ENCODE data around the gene TMEM184C.

Gene TMEM184C

DNA sequence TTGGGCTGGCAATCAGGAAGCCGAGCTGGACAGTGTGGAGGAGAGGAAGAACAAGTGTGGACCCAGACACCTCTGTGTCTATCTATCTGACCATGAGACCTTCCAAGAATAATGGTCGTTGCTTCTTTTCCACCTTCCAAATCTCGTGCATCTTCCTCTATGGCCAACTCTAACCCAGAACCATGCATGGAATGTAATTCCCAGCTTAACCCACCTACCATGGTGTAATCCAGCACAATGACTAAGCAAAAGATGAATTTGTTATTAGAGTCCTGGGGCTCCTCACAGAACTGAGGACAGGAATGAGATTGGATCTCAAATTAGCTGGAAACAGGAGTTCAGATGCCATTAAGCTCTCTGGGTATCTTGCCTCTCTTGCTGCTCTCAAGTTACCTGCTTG lies 17.4 kb upstream of the TMEM184C start:
- TF ChIP-seq, protein P1, sequence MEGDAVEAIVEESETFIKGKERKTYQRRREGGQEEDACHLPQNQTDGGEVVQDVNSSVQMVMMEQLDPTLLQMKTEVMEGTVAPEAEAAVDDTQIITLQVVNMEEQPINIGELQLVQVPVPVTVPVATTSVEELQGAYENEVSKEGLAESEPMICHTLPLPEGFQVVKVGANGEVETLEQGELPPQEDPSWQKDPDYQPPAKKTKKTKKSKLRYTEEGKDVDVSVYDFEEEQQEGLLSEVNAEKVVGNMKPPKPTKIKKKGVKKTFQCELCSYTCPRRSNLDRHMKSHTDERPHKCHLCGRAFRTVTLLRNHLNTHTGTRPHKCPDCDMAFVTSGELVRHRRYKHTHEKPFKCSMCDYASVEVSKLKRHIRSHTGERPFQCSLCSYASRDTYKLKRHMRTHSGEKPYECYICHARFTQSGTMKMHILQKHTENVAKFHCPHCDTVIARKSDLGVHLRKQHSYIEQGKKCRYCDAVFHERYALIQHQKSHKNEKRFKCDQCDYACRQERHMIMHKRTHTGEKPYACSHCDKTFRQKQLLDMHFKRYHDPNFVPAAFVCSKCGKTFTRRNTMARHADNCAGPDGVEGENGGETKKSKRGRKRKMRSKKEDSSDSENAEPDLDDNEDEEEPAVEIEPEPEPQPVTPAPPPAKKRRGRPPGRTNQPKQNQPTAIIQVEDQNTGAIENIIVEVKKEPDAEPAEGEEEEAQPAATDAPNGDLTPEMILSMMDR (IDR thresholded peaks at IDR 0.05) = no peak

DNA sequence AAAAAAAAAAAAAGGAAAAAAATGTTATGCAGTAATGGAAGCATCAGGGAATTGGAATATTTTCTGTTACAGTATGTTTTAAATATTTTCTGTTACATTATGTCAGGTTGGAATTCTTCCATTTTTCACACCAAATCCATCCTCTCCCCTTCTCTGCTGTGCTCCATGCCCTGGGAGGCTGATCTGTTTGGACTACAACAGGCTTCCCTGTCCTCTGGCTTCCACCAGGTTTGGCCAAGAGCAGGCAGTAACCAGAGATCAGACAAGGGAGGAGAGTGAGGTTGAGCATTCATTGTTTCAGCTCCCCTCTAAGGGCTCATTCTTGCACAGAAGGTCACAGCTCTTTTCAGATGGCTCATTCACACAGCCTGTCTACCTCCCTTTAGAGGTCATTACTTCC lies 11.7 kb upstream of the TMEM184C start:
- TF ChIP-seq, protein P1 (IDR thresholded peaks at IDR 0.05) = no peak

DNA sequence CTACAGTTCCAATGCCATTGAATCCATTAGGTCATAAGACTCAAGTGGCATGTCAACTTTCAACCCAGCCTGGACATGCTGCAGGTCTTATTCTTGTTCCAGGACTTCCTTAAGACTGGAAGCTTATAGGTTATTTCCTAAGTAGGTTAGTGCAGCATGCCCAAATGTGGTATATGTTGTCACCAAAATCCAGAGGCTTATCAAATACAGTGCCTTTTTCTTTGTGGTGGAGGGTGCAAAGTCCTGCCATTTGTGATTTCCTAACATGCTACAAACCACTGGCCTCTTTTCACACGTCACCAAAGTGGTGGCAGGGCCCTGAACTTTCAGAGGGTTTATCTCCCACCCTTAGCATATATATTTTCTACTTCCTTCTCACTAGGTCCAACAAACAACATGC lies 9.7 kb upstream of the TMEM184C start:
- TF ChIP-seq, protein P1 (IDR thresholded peaks at IDR 0.05) = no peak

DNA sequence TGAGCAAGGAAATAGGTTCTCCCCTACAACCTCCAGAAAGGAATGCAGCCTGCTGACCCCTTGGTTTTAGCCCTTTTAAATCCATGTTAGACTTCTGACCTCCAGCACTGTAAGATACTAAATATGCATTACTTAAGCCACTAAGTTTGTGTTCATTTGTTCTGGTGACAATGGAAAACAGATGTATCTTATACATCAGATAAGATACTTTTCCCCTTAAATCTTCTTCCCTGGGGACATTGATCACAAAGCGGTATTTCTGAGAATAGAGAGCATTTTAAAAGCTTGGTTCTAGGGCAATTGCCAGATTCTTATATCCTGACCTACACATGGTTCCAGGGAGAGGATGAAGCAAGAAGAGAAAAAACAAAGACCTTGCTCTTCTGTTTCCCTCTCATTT lies 6.5 kb upstream of the TMEM184C start:
- TF ChIP-seq, protein P1 (IDR thresholded peaks at IDR 0.05) = no peak

DNA sequence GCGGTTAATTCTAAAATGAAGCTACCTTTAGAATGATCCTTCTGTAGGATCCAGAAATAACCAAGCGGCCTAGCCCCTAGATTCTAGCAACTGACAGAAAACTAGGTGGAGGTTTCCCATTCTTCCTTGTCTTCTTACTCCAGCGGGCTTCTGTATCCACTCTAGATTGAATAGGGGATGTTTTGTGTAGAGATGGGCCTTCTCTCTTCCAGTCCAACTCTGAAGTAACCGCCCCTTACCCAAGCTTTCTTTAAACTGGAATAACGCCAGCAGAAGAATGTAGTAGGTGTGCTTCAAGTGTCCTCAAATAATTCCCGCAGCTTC lies 386 bp upstream of the TMEM184C start:
- TF ChIP-seq, protein P1 (IDR thresholded peaks at IDR 0.05) = no peak

DNA sequence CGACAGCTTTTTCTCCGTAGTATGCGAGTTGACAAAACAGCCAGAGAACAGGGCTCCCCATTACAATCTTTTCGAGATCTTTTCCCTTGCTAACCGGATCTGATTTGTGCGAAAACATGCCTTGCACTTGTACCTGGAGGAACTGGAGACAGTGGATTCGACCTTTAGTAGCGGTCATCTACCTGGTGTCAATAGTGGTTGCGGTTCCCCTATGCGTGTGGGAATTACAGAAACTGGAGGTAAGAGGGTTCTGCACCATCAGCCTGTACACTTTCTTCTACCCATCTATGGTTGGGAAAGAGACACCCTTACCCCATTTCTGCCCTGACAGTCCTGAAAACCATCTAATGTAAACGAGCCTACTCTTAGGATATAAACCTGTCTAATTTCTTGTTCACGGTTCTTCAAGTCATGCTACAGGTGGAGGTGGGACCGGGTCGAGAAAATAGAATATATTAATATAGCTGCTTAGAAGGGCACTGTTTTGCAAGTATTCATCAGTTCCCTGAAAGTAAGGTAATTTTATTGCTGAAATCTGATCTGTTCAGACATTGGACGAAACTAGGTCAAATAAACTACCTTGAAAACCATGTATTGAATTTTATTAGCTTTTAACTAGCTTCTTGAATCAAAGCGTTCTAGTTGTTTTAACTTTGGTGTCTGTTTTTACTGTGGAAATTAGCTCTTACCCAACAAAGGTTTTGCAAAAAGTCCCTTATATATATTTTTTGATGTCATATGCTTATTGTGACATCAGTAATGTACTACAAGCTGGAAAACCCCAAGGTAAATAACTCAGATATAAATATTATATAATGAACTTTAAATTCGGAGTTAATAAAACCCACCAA lies 869 bp downstream of the TMEM184C start:
- TF ChIP-seq, protein P1 (IDR thresholded peaks at IDR 0.05) = no peak

DNA sequence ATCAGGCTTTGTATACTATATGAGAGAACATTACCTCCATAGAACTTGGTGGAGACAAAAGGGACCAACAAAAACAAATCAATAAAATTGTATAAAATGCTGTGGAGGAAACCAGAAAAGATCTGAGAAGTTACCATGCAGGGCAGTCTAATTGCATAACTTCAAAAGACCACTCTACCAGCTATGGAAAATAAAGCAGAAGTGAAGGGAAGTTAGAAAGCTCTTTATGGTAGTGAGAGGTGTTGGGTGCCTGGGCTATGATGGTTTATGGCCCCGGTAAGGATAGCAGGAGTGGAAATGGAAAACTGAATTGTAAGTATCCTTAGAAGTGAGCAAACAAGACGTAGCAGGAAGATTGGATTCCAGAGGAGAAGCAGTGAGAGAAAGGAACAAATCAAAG lies 3.1 kb downstream of the TMEM184C start:
- TF ChIP-seq, protein P1 (IDR thresholded peaks at IDR 0.05) = no peak

DNA sequence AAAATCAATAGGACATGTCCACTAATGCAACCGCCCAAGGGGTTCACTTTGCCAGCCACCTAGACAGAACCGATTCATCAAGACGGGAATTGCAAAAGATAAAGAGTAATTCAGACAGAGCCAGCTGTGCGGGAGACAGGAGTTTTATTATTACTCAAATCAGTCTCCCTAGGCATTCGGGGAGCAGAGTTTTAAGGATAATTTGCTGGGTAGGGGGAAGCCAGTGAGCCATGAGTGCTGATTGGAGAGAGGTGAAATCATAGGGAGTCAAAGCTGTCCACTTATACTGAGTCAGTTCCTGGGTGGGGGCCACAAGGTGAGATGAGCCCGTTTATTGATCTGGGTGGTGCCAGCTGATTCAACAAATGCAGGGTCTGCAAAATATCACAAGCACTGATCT lies 8.5 kb downstream of the TMEM184C start:
- TF ChIP-seq, protein P1 (IDR thresholded peaks at IDR 0.05) = no peak

All from LNCAP (cell line).